HCT116 (cell line): Measurements from ENCODE around the gene KRIT1. TPM values are rescaled to one million over a fixed set of nuclear protein-coding genes. Genes with fewer than 3 reads are reported as not detected.
"Not testable (repeated sequence)": the region's sequence is repeated elsewhere in the genome, so short reads cannot be mapped to it uniquely, and the experiment has no call there.

Experiments used
- ATAC-seq: fragments of 200-7000 bp; cut with Tn5 transposase; 2 replicates; pipeline ENCODE4 v1.9.1; 2020; ENCODE audit warnings: mild to moderate bottlenecking, moderate library complexity
- BruUV-seq: library from RNA; stranded (reverse); fragments of 400-500 nt; replicated peaks from 2 replicates; lab custom pipeline; 2021; lab: Mats Ljungman, UMichigan
- CTCF ChIA-PET: fragments of 300-600 bp; sonication (Branson Sonifier 250); formaldehyde crosslinking; loops from one replicate; lab custom pipeline; 2021; ENCODE audit warnings: antibody characterized with exemption; lab: Charles Lee
- POLR2A ChIA-PET: fragments of 300-600, 350-600 bp; sonication (Branson Sonifier 250); formaldehyde crosslinking; loops from one replicate; lab custom pipeline; 2021; ENCODE audit warnings: antibody characterized with exemption; lab: Charles Lee
- RAD21 ChIA-PET, 2 experiments: fragments of 300-600 bp; sonication (Branson Sonifier 250); formaldehyde crosslinking; loops; one replicate each; lab custom pipeline; 2023; ENCODE audit warnings: low total read pairs in 2 of 2; ENCODE audit not compliant: uncharacterized antibody in 2 of 2, unreplicated experiment in 2 of 2, low non-redundant PET in 1 of 2; lab: Charles Lee
- DNase-seq: peaks from one replicate; pipeline ENCODE4 v3.0.0-alpha.2; 2010; ENCODE audit warnings: low read depth, low spot score
- H2AFZ ChIP-seq: fragments of 200-600 bp; shearing (Covaris generic), sonication (generic); 2 replicates; pipeline ENCODE4 v1.6.1; 2017; ENCODE audit warnings: low read depth, mixed run types, mixed read lengths, antibody characterized with exemption, low read length; ENCODE audit not compliant: poor library complexity, severe bottlenecking
- H3K27ac ChIP-seq: 2 replicates; pipeline ENCODE4 v1.5.1; 2012; ENCODE audit warnings: low read depth, low read length
- H3K27me3 ChIP-seq: fragments of 200-600 bp; sonication (generic); 2 replicates; pipeline ENCODE4 v1.6.1; 2016; ENCODE audit warnings: mixed run types, low read length, mixed read lengths; ENCODE audit not compliant: insufficient read depth
- H3K36me3 ChIP-seq, 2 experiments: fragments of 200-500 bp in 1 of 2; fragments of 200-600 bp in 1 of 2; sonication (Bioruptor generic) in 1 of 2; sonication (generic) in 1 of 2; 2 replicates each; pipeline versions ENCODE4 v1.5.1 to v1.6.1; 2014 to 2016; ENCODE audit warnings: low read length in 2 of 2, inconsistent platforms in 1 of 2, mixed read lengths in 1 of 2, mixed run types in 1 of 2; ENCODE audit not compliant: insufficient read depth in 2 of 2, control insufficient read depth in 1 of 2
- H3K4me1 ChIP-seq, 2 experiments: fragments of 200-600 bp in 1 of 2; sonication (generic) in 1 of 2; 2 replicates each; pipeline versions ENCODE4 v1.5.1 to v1.6.1; 2012 to 2017; ENCODE audit warnings: low read length in 2 of 2, inconsistent platforms in 1 of 2, mild to moderate bottlenecking in 1 of 2, mixed read lengths in 1 of 2, mixed run types in 1 of 2, moderate library complexity in 1 of 2; ENCODE audit not compliant: insufficient read depth in 2 of 2, control insufficient read depth in 1 of 2
- H3K4me2 ChIP-seq: fragments of 200-600 bp; sonication (generic); 2 replicates; pipeline ENCODE4 v1.6.1; 2017; ENCODE audit warnings: mixed run types, low read length, mixed read lengths
- H3K4me3 ChIP-seq, 2 experiments: fragments of 200-600 bp in 1 of 2; sonication (generic) in 1 of 2; replicated peaks in 1 of 2; 2 replicates each; pipeline ENCODE4 v1.5.1; 2011 to 2016; ENCODE audit warnings: low read length in 2 of 2, control low read depth in 1 of 2, low read depth in 1 of 2, mild to moderate bottlenecking in 1 of 2, mixed read lengths in 1 of 2, mixed run types in 1 of 2
- H3K79me2 ChIP-seq: fragments of 200-600 bp; sonication (generic); 2 replicates; pipeline ENCODE4 v1.6.1; 2017; ENCODE audit warnings: mild to moderate bottlenecking, mixed run types, low read length, moderate library complexity, mixed read lengths; ENCODE audit not compliant: insufficient read depth
- H3K9ac ChIP-seq: fragments of 200-600 bp; sonication (generic); 2 replicates; pipeline ENCODE4 v1.6.1; 2016; ENCODE audit warnings: low read length, mixed read lengths
- H3K9me2 ChIP-seq: fragments of 200-600 bp; sonication (generic), shearing (Covaris generic); 2 replicates; pipeline ENCODE4 v1.6.1; 2017; ENCODE audit warnings: mixed run types, mild to moderate bottlenecking, moderate library complexity; ENCODE audit not compliant: insufficient read depth
- H3K9me3 ChIP-seq, 2 experiments: fragments of 200-500 bp in 1 of 2; fragments of 200-600 bp in 1 of 2; sonication (Bioruptor generic) in 1 of 2; sonication (generic) in 1 of 2; 2 replicates each; pipeline ENCODE4 v1.6.1; 2014 to 2017; ENCODE audit warnings: low read length in 2 of 2, mixed read lengths in 2 of 2, inconsistent platforms in 1 of 2, low read depth in 1 of 2, mild to moderate bottlenecking in 1 of 2, mixed run types in 1 of 2, moderate library complexity in 1 of 2; ENCODE audit not compliant: control insufficient read depth in 1 of 2, insufficient read depth in 1 of 2
- H4K20me1 ChIP-seq: fragments of 200-600 bp; sonication (generic), shearing (Covaris generic); 2 replicates; pipeline ENCODE4 v1.6.1; 2017; ENCODE audit warnings: mixed run types, mild to moderate bottlenecking, moderate library complexity; ENCODE audit not compliant: insufficient read depth
- EZH2 ChIP-seq: fragments of 200-600 bp; sonication (generic); IDR thresholded peaks from 2 replicates; pipeline ENCODE4 v1.6.1; 2017; ENCODE audit warnings: antibody characterized with exemption, mixed run types
- EZH2phosphoT487 ChIP-seq: fragments of 200-600 bp; IDR thresholded peaks from 2 replicates; pipeline ENCODE4 v1.6.1; 2018; ENCODE audit warnings: antibody characterized with exemption, borderline replicate concordance
- FOSL1 ChIP-seq: IDR thresholded peaks from 2 replicates; pipeline ENCODE4 v1.6.1; 2012; ENCODE audit warnings: low read depth
- JUND ChIP-seq: IDR thresholded peaks from 2 replicates; pipeline ENCODE4 v1.6.1; 2012
- ZBTB33 ChIP-seq: IDR thresholded peaks from 2 replicates; pipeline ENCODE4 v1.6.1; 2011; ENCODE audit warnings: mild to moderate bottlenecking, low read length, moderate library complexity; ENCODE audit not compliant: insufficient replicate concordance; ENCODE audit errors: extremely low read depth
- ZNF274 ChIP-seq: fragments of 200-500 bp; sonication (Bioruptor generic); IDR thresholded peaks from 2 replicates; pipeline ENCODE4 v1.6.1; 2014; ENCODE audit warnings: mild to moderate bottlenecking, low read depth, low read length, inconsistent platforms
- intact Hi-C: fragments of 100-400 bp; cut with micrococcal nuclease; formaldehyde crosslinking; loops from 2 replicates; pipeline ENCODE4 v1.10.0; 2022
- total RNA-seq: library from RNA; stranded (reverse); gene quantifications from one replicate; pipeline ENCODE4 v1.2.1, GENCODE V29; 2021; ENCODE audit not compliant: unreplicated experiment

Gene KRIT1
- total RNA-seq, 1 experiment from 2014 or later = 32.4 TPM

DNA sequence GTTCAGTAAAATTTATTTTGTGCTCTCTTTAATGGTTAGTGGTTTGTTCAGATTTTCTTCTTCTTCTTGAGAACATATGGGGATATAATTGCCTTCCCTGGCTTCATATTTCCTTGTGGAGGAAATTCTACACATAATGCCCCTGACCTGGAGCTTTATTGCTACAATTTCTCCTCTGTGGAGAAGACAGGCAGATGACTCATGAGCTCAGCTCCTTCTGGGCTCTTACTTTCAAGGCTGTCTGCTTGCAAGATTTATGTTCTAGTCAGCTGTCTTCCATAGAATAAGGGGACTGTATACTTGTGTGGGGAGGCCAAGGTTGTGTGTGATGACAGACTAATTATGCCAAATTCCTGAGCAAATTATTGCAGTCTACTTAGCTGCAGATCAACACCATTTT, 68.4 kb downstream of the KRIT1 start:
- no peak for TF ChIP-seq ZNF274
- no peak for TF ChIP-seq EZH2
- TF ChIP-seq ZBTB33 = no peak
- no peak for TF ChIP-seq FOSL1
- TF ChIP-seq EZH2phosphoT487 = no peak
- TF ChIP-seq JUND = no peak
- Histone ChIP-seq H3K4me3 (no peak overlapping the region), H3K9me3 (no peaks in the 10 kb centered on the region), H3K9ac (no peak overlapping the region), H3K4me2 (no peak overlapping the region), H3K9me2 (no peaks in the 10 kb centered on the region), H3K79me2 (no peaks in the 10 kb centered on the region), H3K27ac (no peak overlapping the region), H4K20me1 (no peaks in the 10 kb centered on the region), H2AFZ (no peak overlapping the region), H3K4me1 (peaks cover 0 to 13% of the 10 kb centered on the region in 2 experiments; a peak in 3 of 4 replicates), H3K36me3 (no peaks in the 10 kb centered on the region), H3K27me3 (no peaks in the 10 kb centered on the region)
- ATAC-seq (no peak), DNase-seq (no peak)
- POLR2A ChIA-PET = no interaction called here
- RAD21 ChIA-PET = no interaction called here
- no TSS peak for BruUV-seq
- intact Hi-C loops = loop anchor here (5.0 kb wide), 1 partner anchor 270 kb away; the partner anchor contains the start of gene GATAD1
- CTCF ChIA-PET = interaction anchor here (1.6 kb wide), 1 partner anchor 269 kb away, joined by 7 read pairs; the partner anchor contains the start of gene GATAD1

GRCh38 chr7:92169529-92169928, 76.2 kb downstream of the KRIT1 start:
- intact Hi-C loops, CTCF ChIA-PET, ATAC-seq, H3K4me3 ChIP-seq, RAD21 ChIA-PET, BruUV-seq, H3K79me2 ChIP-seq, H3K4me1 ChIP-seq, H3K9ac ChIP-seq, POLR2A ChIA-PET, H3K9me3 ChIP-seq, H3K27me3 ChIP-seq, DNase-seq, H3K9me2 ChIP-seq, H4K20me1 ChIP-seq, H3K36me3 ChIP-seq, H3K27ac ChIP-seq, H2AFZ ChIP-seq, H3K4me2 ChIP-seq: not testable (repeated sequence)
